Osteocyte (in vitro differentiated cells): ENCODE measurements around the gene DISP3. TPM values are rescaled to one million over a fixed set of nuclear protein-coding genes. Genes with fewer than 3 reads are reported as not detected.

Source experiments
- DNase-seq: peaks from one replicate; pipeline ENCODE4 v3.0.0; 2021; ENCODE audit warnings: mixed read lengths; ENCODE audit not compliant: unreplicated experiment; ENCODE audit errors: extremely low spot score
- H3K27ac Mint-ChIP-seq: one replicate; pipeline ENCODE4 v1.8.0; 2021; ENCODE audit warnings: mild to moderate bottlenecking, mixed read lengths; ENCODE audit not compliant: unreplicated experiment
- H3K27me3 Mint-ChIP-seq: one replicate; pipeline ENCODE4 v1.8.0; 2021; ENCODE audit warnings: mixed read lengths; ENCODE audit not compliant: unreplicated experiment
- H3K36me3 Mint-ChIP-seq: one replicate; pipeline ENCODE4 v1.8.0; 2021; ENCODE audit warnings: mixed read lengths; ENCODE audit not compliant: unreplicated experiment
- H3K4me1 Mint-ChIP-seq: one replicate; pipeline ENCODE4 v1.8.0; 2021; ENCODE audit warnings: mixed read lengths; ENCODE audit not compliant: unreplicated experiment
- H3K4me3 Mint-ChIP-seq: one replicate; pipeline ENCODE4 v1.8.0; 2021; ENCODE audit warnings: mild to moderate bottlenecking, moderate library complexity, mixed read lengths; ENCODE audit not compliant: unreplicated experiment
- H3K9me3 Mint-ChIP-seq: one replicate; pipeline ENCODE4 v1.8.0; 2021; ENCODE audit warnings: mixed read lengths; ENCODE audit not compliant: unreplicated experiment
- total RNA-seq: library from RNA; stranded (reverse); gene quantifications from 2 replicates; pipeline ENCODE4 v1.2.1, GENCODE V29; 2021
- TF ChIP-seq, protein P1 (sequence below): fragments of 200-600 bp; sonication (generic); IDR thresholded peaks from 2 replicates; pipeline ENCODE4 v1.5.0; 2021; ENCODE audit warnings: antibody characterized with exemption, mild to moderate bottlenecking, moderate library complexity

Gene DISP3
- total RNA-seq, 1 donor from 2014 or later: 0.43 TPM

DNA sequence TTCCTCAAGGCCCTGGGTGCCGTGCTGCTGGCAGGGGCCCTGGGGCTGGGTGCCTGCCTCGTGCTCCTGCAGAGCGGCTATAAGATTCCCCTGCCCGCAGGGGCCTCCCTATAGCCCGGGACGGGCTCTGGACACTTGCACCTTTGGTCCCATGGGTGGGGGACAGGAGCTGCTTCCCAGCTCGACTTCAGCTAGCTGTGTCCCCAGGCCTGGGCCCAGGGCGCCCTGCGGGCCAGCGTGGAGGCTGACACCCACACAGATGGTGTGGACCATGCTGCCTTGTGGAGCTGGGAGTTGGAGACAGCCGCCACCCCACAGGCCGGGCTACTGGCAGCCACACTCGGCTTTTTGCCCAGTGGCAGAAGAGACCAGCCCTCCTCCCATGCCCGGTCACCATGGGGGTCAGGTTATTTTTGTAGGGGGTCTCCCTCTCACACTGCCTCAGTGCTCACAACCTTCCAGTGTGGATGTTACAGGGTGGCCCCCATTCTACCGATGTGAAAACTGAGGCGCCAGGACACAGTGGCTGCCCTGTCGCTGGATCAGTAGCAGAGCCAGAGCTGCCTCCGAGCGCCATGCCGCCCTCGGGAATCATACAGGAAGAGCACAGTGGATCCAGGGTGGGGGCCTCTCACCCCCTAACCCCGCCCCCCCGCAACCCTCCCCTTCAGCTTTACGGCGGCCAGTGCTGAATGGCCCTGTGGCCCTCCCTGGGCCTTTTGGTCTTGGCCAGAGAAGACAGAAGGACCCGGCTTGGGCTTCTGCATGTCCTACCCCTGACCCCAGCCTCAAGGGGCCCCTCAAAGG is 57.8 kb downstream of the DISP3 start:
- no peak for DNase-seq
- no peaks in the 10 kb centered on the region for H3K4me1 Mint-ChIP-seq

DNA sequence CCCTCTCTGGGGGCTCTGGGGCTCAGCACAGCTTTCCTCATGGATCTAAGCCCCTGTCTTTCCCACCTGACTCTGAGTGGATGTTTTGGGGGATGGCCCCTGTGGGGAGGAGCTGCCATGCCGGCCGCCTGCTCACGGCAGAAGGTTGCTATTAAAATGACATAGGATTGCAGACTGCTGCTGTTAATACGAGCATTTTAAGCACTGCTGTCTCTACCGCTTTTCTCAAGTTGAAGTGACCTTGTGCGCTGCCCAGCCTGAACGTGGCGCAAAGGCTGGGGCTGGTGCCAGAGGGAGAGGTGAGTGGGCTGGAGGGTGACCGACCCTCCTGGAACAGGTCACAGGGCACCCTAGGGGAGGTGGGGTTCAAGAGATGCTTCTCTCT is 58.4 kb downstream of the DISP3 start:
- Mint-ChIP-seq H3K27me3 (no peaks in the 10 kb centered on the region), H3K36me3 (no peaks in the 10 kb centered on the region), H3K4me1 (no peaks in the 10 kb centered on the region), H3K9me3 (no peaks in the 10 kb centered on the region), H3K27ac (no peak overlapping the region), H3K4me3 (no peak overlapping the region)
- DNase-seq: no peak
- TF ChIP-seq, protein P1, sequence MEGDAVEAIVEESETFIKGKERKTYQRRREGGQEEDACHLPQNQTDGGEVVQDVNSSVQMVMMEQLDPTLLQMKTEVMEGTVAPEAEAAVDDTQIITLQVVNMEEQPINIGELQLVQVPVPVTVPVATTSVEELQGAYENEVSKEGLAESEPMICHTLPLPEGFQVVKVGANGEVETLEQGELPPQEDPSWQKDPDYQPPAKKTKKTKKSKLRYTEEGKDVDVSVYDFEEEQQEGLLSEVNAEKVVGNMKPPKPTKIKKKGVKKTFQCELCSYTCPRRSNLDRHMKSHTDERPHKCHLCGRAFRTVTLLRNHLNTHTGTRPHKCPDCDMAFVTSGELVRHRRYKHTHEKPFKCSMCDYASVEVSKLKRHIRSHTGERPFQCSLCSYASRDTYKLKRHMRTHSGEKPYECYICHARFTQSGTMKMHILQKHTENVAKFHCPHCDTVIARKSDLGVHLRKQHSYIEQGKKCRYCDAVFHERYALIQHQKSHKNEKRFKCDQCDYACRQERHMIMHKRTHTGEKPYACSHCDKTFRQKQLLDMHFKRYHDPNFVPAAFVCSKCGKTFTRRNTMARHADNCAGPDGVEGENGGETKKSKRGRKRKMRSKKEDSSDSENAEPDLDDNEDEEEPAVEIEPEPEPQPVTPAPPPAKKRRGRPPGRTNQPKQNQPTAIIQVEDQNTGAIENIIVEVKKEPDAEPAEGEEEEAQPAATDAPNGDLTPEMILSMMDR: no peak

More for the DNA sequence above, 57.8 kb downstream of the DISP3 start:
- no peaks in the 10 kb centered on the region for H3K9me3 Mint-ChIP-seq
- H3K27ac Mint-ChIP-seq: no peak overlapping the region
- TF ChIP-seq, protein P1: no peak
- no peak overlapping the region for H3K4me3 Mint-ChIP-seq
- no peaks in the 10 kb centered on the region for H3K27me3 Mint-ChIP-seq
- H3K36me3 Mint-ChIP-seq: no peaks in the 10 kb centered on the region

DNA sequence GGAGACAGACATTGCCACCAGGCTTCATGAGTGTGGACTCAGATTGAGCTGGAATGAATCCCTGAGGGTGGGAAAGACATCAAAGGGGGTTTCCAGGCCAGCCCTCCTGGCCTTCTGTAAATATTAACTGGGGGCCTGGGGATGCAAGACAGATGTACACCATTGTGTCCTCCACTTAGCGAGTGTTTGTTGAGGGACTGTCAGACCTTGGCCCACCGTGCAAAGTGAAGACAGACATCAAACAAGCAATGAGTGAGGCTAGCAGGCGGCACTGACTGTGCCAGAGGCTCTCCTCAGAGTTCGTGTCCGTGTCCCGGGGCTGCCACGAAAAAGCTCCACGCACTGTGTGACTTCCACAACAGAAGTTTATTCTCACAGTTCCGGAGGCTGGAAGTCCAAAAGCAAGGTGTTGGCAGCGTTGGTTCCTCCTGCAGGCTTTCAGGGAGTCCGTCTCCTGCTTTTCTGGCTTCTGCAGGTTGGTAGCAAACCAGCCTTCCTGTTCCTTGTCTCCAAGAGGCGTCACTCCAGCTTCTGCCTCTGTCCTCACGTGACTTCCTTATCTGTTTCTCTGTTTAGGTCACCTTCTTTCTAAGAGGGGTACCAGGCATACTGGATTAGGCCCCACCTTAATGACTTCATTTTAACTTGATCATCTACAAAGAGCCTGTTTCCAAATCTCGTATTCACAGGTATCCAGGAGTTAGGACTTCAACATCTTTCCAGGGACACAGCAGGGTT is 59.1 kb downstream of the DISP3 start:
- no peak for DNase-seq
- H3K4me1 Mint-ChIP-seq: no peaks in the 10 kb centered on the region

DNA sequence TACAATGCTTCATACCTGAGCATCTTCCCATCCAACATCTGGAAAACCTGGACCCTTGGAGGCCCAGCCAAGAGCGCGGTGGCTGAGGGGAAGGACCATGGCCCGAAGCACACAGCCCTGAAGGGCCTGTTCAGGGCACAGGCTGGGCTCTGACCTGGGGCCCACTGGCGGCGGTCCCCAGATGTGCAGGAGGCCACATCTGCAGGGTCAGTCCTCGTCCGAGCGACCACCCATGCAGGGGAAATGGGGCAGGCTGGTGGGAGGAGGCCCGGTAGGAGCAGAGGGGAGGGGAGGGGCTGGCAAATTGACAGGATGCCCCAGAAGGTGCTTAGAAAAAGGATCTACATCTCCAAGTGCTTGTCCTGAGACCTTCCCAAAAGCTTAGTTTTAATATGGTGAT is 59.9 kb downstream of the DISP3 start:
- no peaks in the 10 kb centered on the region for H3K27me3 Mint-ChIP-seq

More for the DNA sequence above, 59.1 kb downstream of the DISP3 start:
- no peaks in the 10 kb centered on the region for H3K9me3 Mint-ChIP-seq
- no peak overlapping the region for H3K27ac Mint-ChIP-seq
- H3K4me3 Mint-ChIP-seq: no peak overlapping the region
- TF ChIP-seq, protein P1: no peak
- no peaks in the 10 kb centered on the region for H3K36me3 Mint-ChIP-seq
- no peaks in the 10 kb centered on the region for H3K27me3 Mint-ChIP-seq

More for the DNA sequence above, 59.9 kb downstream of the DISP3 start:
- Mint-ChIP-seq H3K4me1 (no peaks in the 10 kb centered on the region), H3K36me3 (no peaks in the 10 kb centered on the region), H3K27ac (no peak overlapping the region), H3K9me3 (no peaks in the 10 kb centered on the region), H3K4me3 (no peak overlapping the region)
- TF ChIP-seq, protein P1: no peak
- DNase-seq: no peak
